Lung (tissue), 12 donors: ENCODE measurements around the gene DPF1. TPM values are rescaled to one million over a fixed set of nuclear protein-coding genes. Genes with fewer than 3 reads are reported as not detected.

Experiments used
- ATAC-seq: fragments of 200-7000 bp; cut with Tn5 transposase; one replicate; pipeline ENCODE4 v1.9.1; 2020; ENCODE audit warnings: moderate number of reproducible peaks; ENCODE audit not compliant: insufficient read depth, low FRiP score
- DNase-seq, 3 donors: peaks; one replicate each; pipeline ENCODE4 v3.0.0-alpha.2; 2013 to 2017
- H3K27ac ChIP-seq, 2 donors: one replicate each; pipeline ENCODE4 v1.5.1; 2013; ENCODE audit warnings: mild to moderate bottlenecking in 2 of 2, moderate library complexity in 2 of 2, control low read depth in 1 of 2, inconsistent platforms in 1 of 2, low read depth in 1 of 2, low read length in 1 of 2
- H3K27me3 ChIP-seq, 3 donors: one replicate each; pipeline ENCODE4 v1.5.1; 2013; ENCODE audit warnings: low read length in 2 of 3; ENCODE audit not compliant: control insufficient read depth in 3 of 3, insufficient read depth in 3 of 3
- H3K36me3 ChIP-seq, 4 donors: one replicate each; pipeline ENCODE4 v1.5.1; 2013; ENCODE audit warnings: low read length in 4 of 4, mild to moderate bottlenecking in 1 of 4, moderate library complexity in 1 of 4; ENCODE audit not compliant: control insufficient read depth in 4 of 4, insufficient read depth in 4 of 4
- H3K4me1 ChIP-seq, 5 donors: one replicate each; pipeline ENCODE4 v1.5.1; 2013; ENCODE audit warnings: low read length in 5 of 5, mild to moderate bottlenecking in 2 of 5, moderate library complexity in 1 of 5; ENCODE audit not compliant: control insufficient read depth in 5 of 5, insufficient read depth in 5 of 5
- H3K4me3 ChIP-seq: one replicate; pipeline ENCODE4 v1.5.1; 2013; ENCODE audit warnings: mild to moderate bottlenecking, control low read depth, moderate library complexity
- H3K9ac ChIP-seq, 2 donors: one replicate each; pipeline ENCODE4 v1.5.1; 2013; ENCODE audit warnings: low read length in 2 of 2, control low read depth in 1 of 2; ENCODE audit not compliant: insufficient read depth in 1 of 2
- H3K9me3 ChIP-seq, 4 donors: one replicate each; pipeline ENCODE4 v1.5.1; 2013; ENCODE audit warnings: low read length in 3 of 4, mild to moderate bottlenecking in 1 of 4, moderate library complexity in 1 of 4; ENCODE audit not compliant: control insufficient read depth in 4 of 4, insufficient read depth in 3 of 4
- WGBS, 2 donors: extraction: QIAGEN DNeasy Blood & Tissue Kit; methylation state at CpG; one replicate each; pipeline ENCODE4 v1.1.7; 2013; 5-methylcytosine and 5-hydroxymethylcytosine counted together
- polyA plus RNA-seq, 2 donors: library from polyadenylated mRNA; stranded (reverse); fragments of 200-250 nt; gene quantifications; one replicate each; pipeline ENCODE4 v1.2.1, GENCODE V29; 2013
- total RNA-seq, 2 donors: library from RNA; depleted of rRNA in 1 of 2; stranded (reverse); fragments of >200 nt in 1 of 2; gene quantifications; one replicate each; pipeline ENCODE4 v1.2.1, GENCODE V29; 2014 to 2021
- TF ChIP-seq, protein P1 (sequence below): IDR thresholded peaks from 2 replicates; pipeline ENCODE4 v1.5.1; 2012; ENCODE audit warnings: mild to moderate bottlenecking; ENCODE audit errors: control extremely low read depth, extremely low read depth
- donor health status: control.
- donor health status: control.
- donor health status: Bipolar disorder and iron deficiency.
- donor health status: healthy.
- donor health status: DM: yes; HTN: yes; CAD: no.

DPF1 gene
- total and polyA plus RNA-seq, 4 donors = 1.3 to 1.7 (median 1.4) TPM; not detected in 1

- no peak overlapping the region for H3K4me3 ChIP-seq
- 79 to 89% methylated on average over 21 to 23 of the region's 23 CpGs for WGBS, 2 donors
- H3K4me1 ChIP-seq = peaks cover 3 to 22% (median 9%) of the 10 kb centered on the region in 5 donors
- no peak for ATAC-seq
- H3K9ac ChIP-seq = no peak overlapping the region
- H3K36me3 ChIP-seq = peaks cover 0 to 1% (median 0%) of the 10 kb centered on the region in 4 donors
- no peak overlapping the region for H3K27ac ChIP-seq
- H3K27me3 ChIP-seq = peaks cover 0 to 5% (median 0%) of the 10 kb centered on the region in 3 donors
- TF ChIP-seq, protein P1, sequence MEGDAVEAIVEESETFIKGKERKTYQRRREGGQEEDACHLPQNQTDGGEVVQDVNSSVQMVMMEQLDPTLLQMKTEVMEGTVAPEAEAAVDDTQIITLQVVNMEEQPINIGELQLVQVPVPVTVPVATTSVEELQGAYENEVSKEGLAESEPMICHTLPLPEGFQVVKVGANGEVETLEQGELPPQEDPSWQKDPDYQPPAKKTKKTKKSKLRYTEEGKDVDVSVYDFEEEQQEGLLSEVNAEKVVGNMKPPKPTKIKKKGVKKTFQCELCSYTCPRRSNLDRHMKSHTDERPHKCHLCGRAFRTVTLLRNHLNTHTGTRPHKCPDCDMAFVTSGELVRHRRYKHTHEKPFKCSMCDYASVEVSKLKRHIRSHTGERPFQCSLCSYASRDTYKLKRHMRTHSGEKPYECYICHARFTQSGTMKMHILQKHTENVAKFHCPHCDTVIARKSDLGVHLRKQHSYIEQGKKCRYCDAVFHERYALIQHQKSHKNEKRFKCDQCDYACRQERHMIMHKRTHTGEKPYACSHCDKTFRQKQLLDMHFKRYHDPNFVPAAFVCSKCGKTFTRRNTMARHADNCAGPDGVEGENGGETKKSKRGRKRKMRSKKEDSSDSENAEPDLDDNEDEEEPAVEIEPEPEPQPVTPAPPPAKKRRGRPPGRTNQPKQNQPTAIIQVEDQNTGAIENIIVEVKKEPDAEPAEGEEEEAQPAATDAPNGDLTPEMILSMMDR = no peak
- H3K9me3 ChIP-seq = peaks cover 0 to 2% (median 0%) of the 10 kb centered on the region in 4 donors
- no peak for DNase-seq
These were observed 10.6 kb downstream of the DPF1 start for GRCh38 chr19:38213469-38213868.

- ATAC-seq (no peak), DNase-seq (peak in 1 of 3 donors; percentile 25)
- Histone ChIP-seq H3K9ac (no peak overlapping the region), H3K36me3 (peaks cover 0 to 5% (median 0%) of the 10 kb centered on the region in 4 donors), H3K4me1 (peaks cover 3 to 29% (median 9%) of the 10 kb centered on the region in 5 donors), H3K27me3 (peaks cover 0 to 5% (median 0%) of the 10 kb centered on the region in 3 donors), H3K27ac (no peak overlapping the region), H3K9me3 (peaks cover 0 to 2% (median 0%) of the 10 kb centered on the region in 4 donors), H3K4me3 (no peak overlapping the region)
- TF ChIP-seq, protein P1 = no peak
- WGBS, 2 donors = 31 to 36% methylated on average over 12 to 15 of the region's 15 CpGs
These were observed 12.3 kb downstream of the DPF1 start for GRCh38 chr19:38211766-38212165.

DNA sequence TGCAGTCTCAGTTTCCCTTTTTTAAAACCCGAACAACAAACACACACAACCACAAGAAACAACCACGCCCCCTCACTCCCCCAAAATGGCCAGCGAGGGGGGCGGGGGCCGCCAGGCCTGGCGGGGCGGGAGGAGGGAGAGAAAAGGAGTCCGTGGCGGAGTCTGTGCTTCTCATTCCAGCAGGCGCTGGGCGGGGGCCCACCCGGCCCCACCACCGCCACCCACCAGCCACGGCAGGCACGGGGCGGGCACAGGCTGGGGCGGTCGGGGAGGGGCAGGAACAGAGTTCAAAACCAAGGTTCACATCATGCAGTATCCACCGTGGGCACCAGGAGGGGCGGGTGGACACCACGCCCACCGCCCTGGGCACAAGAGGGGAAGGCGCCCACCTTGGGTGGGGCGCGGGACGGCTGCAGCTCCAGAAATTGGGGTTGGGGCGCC is 12.9 kb downstream of the DPF1 start:
- TF ChIP-seq, protein P1 = no peak
- H3K4me1 ChIP-seq = peaks cover 3 to 32% (median 9%) of the 10 kb centered on the region in 5 donors
- H3K9ac ChIP-seq = no peak overlapping the region
- DNase-seq = peak; percentile 70 to 77 (median 76)
- H3K36me3 ChIP-seq = peaks cover 0 to 10% (median 2%) of the 10 kb centered on the region in 4 donors
- 1 to 5% methylated on average over 19 to 27 of the region's 27 CpGs for WGBS, 2 donors
- H3K27ac ChIP-seq = no peak overlapping the region
- H3K9me3 ChIP-seq = peaks cover 0 to 6% (median 0%) of the 10 kb centered on the region in 4 donors
- no peak for ATAC-seq
- H3K27me3 ChIP-seq = peaks cover 0 to 5% (median 0%) of the 10 kb centered on the region in 3 donors
- H3K4me3 ChIP-seq = no peak overlapping the region
